GM21528 (cell line): Measurements from ENCODE around the gene CDK4.
"Not testable (repeated sequence)": the region's sequence is repeated elsewhere in the genome, so short reads cannot be mapped to it uniquely, and the experiment has no call there.

Experiments
- ATAC-seq: cut with Tn5 transposase; IDR thresholded peaks from one replicate; pipeline ENCODE4 v1.9.1; 2021; ENCODE audit warnings: mild to moderate bottlenecking, moderate library complexity; ENCODE audit not compliant: unreplicated experiment, low FRiP score

The CDK4 gene

DNA sequence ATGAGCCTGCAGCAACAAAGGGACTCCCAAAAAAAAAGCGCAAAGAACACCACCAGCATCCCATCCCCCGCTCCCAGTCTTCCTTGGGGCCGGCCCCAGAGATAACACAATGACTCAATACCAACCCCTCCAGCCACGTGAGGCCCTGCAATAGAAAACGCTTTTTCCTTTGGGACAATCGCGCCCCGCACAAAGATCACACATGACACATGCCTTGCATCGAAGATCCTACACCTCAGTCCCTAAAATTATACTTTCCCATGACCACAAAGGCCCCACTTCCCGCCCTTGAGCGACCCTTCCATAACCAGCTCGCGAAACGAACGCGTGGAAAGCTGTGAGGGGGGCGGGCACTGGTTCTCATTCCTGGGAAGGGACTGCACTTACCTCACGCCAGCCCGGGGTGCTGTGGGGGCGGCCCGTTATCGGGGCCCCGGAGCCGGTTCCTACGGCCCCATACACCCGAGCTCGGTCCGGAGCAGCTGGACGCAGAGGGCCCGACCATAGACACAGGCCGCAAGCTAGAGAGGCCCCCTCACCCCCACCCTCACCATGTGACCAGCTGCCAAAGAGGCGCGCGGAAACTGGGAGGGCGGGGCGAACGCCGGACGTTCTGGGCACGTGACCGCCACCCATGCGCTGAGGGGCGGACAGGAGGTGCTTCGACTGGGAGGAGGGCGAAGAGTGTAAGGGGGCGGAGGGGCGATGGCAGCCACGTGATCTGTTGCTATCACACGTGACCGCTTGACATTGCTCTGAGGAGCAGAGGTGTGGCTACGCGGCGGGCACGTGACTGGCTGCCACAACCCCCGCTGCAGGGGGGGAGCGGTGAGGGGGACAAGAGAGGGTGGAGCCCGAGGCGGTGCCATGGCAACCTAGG lies at the start of gene CDK4:
TSS of gene CDK4 (minus strand) at position 523 of the 880 bp plus-strand sequence. CDS start 593 bp downstream, outside the sequence.
- ATAC-seq = peak; percentile 76

DNA sequence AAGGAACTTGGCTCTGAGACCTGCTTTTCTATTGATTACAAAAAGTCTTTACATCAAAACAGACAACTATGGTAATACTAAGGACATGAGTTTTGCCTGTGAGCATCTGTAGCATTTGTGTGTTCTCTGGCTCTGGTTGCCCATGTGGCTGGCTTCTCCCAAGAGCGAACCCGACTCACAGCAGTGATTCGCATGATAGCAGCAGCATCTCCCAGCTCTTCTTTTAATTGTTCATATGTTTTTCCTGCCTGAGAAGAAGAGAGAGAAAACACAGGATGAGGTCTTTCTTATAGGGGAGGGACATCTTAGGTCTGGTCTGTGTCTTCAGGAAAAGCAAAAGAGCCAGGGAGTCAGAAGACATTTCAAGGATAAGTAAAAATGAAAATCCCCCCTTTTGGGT lies 48.9 kb upstream of the CDK4 start:
- ATAC-seq = no peak

DNA sequence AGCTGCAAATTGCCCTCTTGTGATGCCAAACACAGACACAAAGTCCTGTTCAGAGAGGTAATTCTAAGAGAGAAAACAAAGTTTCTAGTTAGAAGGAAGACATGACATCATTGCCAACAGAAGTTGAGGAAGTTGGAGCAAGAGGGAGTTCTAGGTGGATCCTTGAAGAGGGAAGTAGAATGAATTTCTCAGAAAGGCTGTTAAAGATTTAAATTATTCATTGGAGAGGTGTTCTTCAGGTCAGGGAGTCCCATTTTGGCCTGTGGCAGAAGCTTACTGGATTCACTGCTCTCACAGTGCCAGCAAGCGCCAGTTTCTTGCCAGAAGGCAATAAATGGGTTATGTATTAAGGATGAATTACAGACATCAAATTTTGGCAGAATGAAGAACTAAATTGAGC lies 45.8 kb upstream of the CDK4 start:
- no peak for ATAC-seq

DNA sequence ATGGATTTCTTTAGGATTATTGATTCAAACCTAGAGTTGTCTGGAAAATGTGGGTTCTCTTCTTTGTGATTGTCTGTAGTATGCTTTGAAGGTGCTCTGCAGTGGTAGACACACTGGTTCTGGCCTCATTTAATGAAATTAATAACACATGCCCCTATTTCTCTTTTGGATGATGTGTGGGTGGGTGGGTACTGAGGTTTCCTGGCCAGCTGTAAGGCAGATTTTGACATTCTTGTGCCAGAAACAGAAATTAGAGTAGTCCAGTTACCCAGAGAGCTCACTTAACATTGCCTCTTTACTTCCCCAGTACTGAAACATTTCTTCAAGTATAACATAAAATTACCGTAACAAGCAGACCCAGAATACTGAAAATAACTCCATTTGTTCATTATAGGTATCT lies 44.9 kb upstream of the CDK4 start:
- ATAC-seq = no peak

DNA sequence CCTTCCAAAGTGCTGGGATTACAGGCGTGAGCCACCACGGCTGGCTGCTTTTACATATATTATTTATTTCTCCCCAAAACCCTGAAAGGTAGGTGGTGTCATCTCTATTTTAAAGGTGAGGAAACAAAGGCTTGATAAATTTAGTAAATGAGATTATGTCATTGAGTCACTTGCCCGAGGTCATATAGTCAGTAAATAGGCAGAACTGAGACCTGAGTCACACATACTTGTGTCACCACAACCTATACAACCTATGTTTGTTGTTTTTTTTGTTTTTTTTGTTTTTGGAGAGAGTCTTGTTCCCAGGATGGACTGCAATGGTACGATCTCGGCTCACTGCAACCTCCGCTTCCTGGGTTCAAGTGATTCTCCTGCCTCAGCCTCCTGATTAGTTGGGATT lies 43.2 kb upstream of the CDK4 start:
- no peak for ATAC-seq

DNA sequence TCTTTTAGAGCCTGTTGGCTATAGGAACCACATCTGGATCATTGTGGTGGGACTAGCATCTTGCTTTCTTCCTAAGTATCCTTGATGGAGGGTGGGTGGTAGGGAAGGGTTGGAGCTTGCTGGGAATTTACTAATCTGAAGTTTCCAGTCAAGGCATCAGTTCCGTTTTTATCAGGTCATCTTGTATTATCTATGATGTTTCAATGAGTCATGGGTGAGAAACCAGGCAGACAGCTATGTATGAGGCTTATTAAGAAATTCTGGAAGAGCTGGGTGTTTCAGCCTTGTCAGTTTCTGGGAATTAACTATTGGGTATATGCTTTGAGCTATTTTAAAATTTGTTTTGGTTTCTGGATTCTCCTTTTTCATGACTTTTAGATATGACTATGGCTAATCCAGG lies 41.8 kb upstream of the CDK4 start:
- no peak for ATAC-seq

DNA sequence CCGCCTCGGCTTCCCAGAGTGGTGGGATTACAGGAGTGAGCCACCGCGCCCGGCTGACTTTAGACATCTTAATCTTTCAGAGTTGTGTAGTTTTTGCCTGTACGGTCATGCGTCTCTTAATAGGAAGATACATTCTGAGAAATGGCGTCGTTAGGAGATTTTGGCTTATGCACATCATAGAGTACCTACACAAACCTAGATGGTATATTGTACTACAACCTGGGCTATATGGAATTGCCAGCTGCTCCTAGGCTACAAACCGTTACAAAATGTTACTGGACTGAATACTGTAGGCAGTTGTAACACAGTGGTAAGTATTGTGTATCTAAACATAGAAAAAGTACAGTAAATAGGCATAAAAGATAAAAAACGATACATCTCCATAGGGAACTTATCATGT lies 31.8 kb upstream of the CDK4 start:
- ATAC-seq = no peak

DNA sequence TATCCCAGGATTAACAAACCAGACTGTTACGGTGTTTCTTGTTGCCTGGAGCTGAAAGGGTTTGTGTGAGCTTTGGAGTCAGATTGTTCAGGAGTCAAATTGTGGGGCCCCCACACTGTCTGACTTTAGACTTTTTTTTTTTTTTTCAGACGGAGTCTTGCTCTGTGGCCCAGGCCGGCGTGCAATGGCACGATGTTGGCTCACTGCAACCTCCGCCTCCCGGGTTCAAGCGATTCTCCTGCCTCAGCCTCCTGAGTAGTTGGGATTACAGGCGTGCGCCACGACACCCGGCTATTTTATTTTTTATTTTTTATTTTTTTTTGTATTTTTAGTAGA lies 31.3 kb upstream of the CDK4 start:
- ATAC-seq = no peak

DNA sequence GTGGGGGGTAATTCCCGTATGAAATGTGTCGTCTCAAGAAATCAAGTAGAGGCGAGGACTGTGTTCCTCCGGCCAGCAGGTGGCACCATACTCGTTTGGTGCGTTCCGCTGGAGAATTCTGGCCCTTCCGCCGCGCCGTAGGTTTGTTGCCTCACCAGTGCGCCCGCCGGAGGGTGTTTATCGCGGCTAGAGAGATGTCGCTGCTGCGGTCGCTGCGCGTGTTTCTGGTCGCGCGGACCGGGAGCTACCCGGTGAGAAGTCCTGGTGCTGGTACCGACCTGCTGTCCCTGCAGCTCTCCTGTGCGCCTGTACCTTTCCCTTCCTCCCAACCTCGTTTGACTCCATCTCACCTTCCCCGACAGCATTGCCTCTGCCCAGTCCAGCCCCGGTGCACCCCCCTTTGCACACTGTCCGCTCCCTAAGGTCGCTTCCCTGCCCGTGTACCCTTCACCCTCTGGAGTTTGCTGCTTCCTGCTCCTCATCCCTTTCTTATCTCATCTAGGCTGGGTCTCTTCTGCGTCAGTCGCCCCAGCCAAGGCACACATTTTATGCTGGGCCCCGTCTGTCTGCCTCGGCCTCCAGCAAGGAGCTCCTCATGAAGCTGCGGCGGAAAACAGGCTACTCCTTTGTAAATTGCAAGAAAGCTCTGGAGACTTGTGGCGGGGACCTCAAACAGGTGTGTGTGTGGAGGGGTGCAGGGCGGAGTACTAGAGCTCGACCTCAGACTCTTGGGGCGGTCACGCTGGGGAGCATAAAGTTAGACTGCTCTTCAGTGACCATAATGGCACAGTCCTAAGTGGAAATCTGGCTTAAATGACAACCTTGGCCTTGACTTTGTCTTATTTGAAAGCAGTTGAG lies 30.7 kb upstream of the CDK4 start, which contains the start of gene TSFM:
TSS of gene TSFM (plus strand) at position 180 of the 858 bp plus-strand sequence. CDS start at position 195, 15 bp downstream.
- ATAC-seq = peak; percentile 92

DNA sequence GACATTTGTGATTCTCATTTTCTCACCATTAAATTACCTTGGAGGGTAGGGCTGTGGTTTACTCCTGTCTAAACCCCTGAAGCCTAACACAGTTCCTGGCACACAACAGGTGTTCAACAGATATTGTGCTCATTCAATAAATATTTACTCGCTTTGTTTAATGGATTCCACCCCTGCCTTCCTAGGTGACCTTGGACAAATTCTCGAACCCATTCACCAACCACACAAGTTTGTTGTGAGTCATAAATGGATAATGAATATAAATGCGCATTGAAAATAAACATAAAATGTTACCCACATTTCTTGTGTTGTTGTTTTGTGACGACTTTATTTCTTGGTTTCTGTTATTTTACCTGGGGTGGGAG lies 30.1 kb upstream of the CDK4 start:
- ATAC-seq = peak; percentile 14

DNA sequence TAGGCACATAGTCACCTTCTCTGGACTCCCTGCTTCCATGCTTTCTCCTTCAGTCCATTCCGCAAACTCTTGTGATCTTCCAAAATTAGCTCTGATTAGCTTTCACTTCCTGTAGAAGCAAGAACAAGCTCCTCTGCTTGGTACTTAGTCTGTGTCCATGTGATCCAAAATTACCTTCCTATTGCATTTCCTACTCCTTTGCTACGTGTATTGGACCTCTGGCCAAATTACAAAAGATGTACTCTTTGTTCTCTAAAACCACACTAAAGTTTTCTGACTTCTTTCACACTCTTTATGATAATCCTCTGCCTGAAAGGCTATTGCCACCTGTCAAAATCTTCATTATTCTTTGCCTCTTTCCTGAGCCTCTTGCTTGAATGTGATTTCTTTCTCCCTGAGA lies 29.7 kb upstream of the CDK4 start:
- no peak for ATAC-seq

DNA sequence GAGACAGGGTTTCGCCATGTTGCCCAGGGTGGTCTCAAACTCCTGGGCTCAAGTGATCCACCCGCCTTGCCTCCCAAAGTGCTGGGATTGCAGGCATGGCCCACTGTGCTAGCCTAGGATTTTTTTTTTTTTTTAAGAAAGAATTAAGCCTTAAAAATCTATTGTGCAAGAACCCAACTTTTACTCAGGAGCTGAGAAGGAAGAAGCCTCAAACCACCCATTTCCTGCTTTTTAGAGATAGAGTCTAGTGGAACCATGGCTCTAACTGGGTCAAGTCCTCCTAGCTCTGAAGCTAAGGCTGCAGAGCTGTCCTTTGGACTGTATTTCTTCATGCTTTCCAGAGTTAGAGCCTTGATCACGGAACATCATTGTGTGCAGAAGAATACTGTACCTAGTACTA lies 29.1 kb upstream of the CDK4 start:
- ATAC-seq = no peak

DNA sequence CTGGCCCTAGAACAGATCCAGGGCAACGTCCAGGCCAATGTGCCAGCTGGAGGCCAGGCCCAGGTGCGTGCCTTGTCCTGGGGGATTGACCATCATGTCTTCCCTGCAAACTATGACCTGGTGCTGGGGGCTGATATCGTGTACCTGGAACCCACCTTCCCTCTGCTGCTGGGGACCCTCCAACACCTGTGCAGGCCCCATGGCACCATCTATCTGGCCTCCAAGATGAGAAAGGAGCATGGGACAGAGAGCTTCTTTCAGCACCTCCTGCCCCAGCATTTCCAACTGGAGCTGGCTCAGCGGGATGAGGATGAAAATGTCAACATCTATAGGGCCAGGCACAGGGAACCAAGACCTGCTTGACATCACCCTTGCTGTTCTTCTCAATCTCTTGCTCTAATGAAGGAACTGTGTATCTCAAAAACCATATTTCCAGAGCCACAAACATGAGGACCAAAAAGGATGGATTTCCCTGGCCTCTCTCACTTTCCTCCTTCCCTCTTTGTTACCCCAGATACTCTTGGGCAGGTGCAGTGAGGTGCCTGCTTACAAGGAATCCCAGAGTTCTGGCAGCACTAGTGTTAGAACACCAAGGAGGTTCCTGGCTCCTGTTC lies 28.3 kb upstream of the CDK4 start:
- no peak for ATAC-seq

DNA sequence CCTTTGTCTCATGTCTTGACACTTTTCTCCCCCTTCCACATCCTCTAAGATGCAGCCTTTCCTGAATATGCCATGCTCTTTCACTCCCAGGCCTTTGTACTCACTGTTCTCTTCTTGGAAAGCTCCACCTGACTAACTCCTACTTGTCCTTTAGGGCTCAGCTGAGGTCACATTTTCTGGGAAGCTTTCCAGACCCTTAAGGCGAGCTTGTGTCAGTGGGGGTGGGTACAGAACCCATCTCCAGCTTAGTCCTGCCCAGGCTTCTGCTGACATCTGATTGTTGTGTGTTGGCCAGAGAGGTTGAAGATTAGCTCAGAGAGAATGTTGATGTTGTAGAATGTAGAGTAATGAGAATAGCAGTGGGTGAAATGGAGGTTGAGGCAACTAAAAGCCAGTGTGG lies 27.6 kb upstream of the CDK4 start:
- no peak for ATAC-seq

DNA sequence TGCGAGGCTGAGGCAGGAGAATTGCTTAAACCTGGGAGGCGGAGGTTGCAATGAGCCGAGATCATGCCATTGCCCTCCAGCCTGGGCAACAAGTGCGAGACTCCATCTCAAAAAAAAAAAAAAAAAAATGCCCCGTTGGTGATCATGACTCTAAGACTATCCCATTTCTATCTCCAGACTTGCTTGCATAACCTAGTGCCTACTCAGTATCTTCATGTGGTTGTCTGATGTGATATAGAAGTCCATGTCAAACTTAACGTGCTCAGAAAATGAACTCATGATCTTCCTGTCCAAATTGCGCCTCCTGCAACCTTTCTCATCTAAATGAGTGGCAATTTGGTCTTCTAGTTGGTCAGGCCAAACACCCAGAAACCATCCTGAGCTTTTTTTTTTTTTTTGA lies 25.8 kb upstream of the CDK4 start:
- no peak for ATAC-seq

DNA sequence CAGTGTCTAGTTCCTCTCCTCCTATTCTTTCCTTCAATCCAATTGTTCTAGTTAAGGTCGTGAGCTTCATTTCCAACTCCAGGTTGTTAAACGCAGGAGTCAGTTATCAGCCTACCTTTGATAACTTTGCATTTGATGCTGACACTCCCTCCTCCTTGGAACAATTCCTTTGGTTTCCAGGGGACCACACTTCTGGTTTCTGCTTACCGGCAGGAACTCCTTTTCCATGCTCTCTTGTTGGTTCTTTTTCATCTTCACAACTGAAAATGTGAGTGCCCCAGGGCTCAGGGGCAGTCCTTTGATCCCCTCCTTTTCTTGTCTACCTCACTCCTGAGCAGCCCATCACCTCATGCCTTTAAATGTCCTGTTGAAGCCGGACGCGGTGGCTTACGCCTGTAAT lies 25.3 kb upstream of the CDK4 start:
- ATAC-seq = no peak

DNA sequence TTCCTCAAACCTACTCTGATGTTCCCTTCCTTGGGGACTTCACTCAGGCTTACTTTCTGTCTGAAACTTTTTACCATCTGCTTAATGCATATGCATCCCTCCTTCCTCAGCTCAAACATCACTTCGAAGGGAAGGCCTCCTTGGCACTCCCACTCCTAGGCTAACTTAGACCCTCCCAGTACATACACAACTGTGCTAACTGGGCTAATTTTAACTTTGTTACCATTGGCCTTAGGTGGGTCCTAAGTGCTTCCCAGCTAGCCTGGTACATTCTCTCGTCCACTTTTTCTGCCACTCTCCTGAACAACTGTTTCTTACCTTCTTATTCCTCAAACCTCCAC lies 24.1 kb upstream of the CDK4 start:
- no peak for ATAC-seq

DNA sequence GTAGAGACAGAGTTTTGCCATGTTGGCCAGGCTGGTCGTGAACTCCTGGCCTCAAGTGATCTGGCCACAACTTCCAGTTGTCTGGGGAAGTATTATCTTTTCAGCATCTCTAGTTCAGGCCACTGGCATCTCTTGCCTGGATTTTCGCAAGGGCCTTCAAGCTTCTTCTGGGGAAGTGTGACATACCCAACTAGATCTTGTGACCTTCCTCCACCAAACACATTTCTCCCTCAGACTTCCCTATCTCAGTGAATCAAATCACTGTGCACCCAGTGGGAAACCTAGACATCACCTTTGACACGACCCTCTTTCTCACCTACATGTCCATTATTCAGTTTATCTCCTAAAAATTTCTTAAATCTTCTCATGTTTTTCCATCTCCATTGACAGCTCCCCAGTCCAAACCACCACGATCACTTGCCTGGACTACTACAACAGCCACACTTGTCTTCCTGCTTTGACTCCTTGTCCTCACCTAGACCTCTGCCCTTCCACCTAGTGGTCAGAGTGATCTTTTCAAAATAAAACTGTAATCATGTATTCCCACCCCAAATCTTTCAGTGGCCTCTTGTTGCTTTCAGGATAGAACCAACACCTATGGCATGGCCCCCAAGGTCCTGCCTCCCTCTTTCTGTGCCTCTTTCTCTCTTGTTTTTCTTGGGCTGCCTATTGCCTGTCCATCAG lies 23.6 kb upstream of the CDK4 start:
- no peak for ATAC-seq

DNA sequence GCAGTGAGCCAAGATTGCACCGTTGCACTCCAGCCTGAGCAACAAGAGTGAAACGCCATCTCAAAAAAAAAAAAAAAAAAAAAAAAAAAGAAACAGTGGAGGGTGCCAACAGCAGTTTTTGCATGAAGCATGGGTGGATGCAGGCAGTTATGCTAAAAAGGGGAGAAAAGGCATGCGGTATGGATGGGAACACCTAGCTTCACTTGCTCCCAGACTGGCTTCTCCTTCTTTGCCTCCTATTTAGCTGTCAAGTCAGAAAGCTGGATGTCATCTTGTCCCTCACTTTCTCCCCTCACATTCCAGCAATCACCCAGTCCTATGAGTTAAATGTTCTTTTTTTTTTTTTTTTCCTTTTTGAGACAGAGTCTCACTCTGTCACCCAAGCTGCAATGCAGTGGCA lies 22.9 kb upstream of the CDK4 start:
- ATAC-seq = no peak

DNA sequence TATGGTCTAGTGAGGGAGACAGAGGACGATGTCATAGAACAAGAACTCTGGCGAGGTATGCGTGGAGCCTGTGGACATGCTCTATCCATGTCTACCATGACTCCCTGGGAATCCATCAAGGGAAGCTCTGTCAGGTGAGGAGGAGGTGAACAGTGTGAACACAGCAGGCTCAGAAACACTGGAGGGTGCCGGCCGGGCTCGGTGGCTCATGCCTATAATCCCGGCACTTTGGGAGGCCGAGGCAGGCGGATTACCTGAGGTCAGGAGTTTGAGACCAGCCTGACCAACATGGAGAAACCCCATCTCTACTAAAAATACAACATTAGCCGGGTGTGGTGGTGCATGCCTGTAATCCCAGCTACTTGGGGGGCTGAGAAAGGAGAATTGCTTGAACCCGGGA lies 22.5 kb upstream of the CDK4 start:
- not testable (repeated sequence) for ATAC-seq
